Measurements from ENCODE around the gene HEMK1. TPM values are rescaled to one million over a fixed set of nuclear protein-coding genes. Genes with fewer than 3 reads are reported as not detected.

The HEMK1 gene
- total RNA-seq, 3 donors from 2014 or later: 19.7 to 29.9 (median 22.6) TPM

- TF ChIP-seq, protein P1, sequence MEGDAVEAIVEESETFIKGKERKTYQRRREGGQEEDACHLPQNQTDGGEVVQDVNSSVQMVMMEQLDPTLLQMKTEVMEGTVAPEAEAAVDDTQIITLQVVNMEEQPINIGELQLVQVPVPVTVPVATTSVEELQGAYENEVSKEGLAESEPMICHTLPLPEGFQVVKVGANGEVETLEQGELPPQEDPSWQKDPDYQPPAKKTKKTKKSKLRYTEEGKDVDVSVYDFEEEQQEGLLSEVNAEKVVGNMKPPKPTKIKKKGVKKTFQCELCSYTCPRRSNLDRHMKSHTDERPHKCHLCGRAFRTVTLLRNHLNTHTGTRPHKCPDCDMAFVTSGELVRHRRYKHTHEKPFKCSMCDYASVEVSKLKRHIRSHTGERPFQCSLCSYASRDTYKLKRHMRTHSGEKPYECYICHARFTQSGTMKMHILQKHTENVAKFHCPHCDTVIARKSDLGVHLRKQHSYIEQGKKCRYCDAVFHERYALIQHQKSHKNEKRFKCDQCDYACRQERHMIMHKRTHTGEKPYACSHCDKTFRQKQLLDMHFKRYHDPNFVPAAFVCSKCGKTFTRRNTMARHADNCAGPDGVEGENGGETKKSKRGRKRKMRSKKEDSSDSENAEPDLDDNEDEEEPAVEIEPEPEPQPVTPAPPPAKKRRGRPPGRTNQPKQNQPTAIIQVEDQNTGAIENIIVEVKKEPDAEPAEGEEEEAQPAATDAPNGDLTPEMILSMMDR (IDR thresholded peaks at IDR 0.05): no peak
- intact Hi-C loops (cut with DNase I, micrococcal nuclease): loop anchor here (5.0 to 10.0 kb wide), 3 partner anchors 105 to 192 kb away; partner anchors contain the start of gene ZMYND10 (in 1 of the 2)
- H3K9me3 ChIP-seq: no peaks in the 10 kb centered on the region
- no peaks in the 10 kb centered on the region for H3K36me3 ChIP-seq (ENCODE audit: low read depth)
- DNase-seq (no peak), ATAC-seq (no peak)
- no peak overlapping the region for H3K4me3 ChIP-seq
- no peaks in the 10 kb centered on the region for H3K4me1 ChIP-seq (ENCODE audit: low read depth)
These were observed 29.7 kb upstream of the HEMK1 start for GRCh38 chr3:50539356-50540286.

DNA sequence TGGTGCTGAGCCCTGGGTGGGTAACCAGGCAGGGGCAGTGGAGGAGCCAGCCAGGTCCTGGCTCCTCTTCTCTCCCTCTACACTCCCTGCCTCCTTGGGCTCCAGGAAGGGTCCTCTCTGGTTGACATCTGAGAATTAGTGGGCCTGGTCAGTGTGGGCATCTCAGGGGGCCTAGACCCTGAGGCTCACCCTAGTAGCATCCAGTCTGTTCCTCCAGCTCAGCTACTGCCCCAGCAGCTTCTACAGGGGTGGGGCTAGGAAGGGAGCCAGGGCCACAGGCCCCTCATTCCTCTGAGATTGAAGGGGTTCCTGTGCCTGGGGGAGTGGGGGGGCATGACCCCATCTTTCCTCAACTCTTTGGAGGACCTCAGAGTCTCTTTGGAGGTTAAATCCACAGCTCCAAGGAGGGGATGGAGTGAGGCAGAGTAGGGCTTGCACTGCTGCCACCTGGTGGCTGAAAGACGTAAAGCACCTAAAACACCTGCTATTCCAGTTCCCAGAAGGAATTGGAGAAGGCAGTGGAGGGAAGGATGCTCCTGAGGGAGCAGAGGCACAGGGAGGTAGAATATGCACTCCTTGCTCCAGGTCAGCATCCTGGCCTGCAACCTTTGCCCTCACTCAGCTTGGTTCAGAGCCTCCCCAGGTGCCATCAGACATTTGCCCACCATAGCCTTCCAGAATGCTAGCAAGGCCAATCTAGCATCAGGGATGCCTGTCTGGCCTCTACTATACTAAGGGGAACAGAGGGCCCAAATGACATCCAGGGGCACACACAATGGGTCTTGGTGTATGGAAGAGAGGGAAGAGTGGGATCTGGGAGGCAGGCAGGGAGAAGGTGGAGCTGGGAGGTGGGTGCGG, 26.9 kb upstream of the HEMK1 start:
- Histone ChIP-seq H3K4me1 (ENCODE audit: low read depth) (no peaks in the 10 kb centered on the region), H3K36me3 (ENCODE audit: low read depth) (no peaks in the 10 kb centered on the region), H3K9me3 (no peaks in the 10 kb centered on the region), H3K4me3 (no peak overlapping the region)
- intact Hi-C loops (cut with DNase I, micrococcal nuclease): loop anchor here (5.0 to 10.0 kb wide), 3 partner anchors 108 to 195 kb away; partner anchors contain the start of gene ZMYND10 (in 1 of the 2)
- DNase-seq (peak in 2 of 3 donors; percentile 71 to 87), ATAC-seq (peak; percentile 86)
- TF ChIP-seq, protein P1 (IDR thresholded peaks at IDR 0.05): peak; percentile 87

DNA sequence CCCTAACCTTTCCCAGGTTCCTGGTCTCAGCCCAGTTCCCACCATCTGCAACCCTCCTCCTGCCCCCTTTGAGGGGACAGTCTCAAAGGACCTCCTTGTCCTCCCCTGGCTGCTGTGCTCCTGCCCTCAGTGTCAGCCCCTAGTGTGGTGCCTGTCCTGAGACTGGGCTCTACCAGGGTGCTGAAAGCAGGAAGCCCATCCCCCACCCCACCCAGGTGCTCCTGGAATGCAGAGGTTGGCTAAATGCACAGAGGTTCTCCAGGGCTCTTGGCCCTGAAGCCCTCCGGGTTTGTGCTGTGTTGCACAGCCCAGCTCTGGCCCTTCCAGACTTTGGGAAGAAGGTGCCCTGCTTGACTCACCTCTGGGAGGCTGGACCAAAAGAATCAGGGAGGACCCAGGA, 23.5 kb upstream of the HEMK1 start:
- intact Hi-C loops (cut with DNase I, micrococcal nuclease): loop anchor here (10.0 kb wide), 2 partner anchors 111 to 181 kb away; no protein-coding TSS in a partner anchor
- ATAC-seq: no peak
- TF ChIP-seq, protein P1 (IDR thresholded peaks at IDR 0.05): no peak

DNA sequence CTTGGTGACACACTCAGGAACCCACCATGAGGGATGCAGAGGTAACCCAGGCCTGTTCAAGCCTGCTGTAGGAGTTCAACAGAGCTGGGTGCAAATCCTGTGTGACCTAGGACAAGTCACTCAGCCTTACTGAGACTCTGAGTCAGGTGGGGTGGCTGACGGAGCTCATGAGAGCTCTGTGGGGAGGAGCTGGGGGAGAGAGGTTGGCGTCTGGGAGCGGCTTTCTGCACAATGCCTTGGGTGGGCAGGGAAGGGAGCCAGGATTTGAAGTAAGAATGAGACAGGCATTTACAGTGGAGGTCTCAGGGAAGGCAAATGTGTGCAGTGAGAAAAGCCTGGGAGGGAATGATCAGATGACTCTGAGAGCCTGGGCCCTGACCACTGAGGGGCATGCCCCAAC, 20.1 kb upstream of the HEMK1 start:
- intact Hi-C loops (cut with DNase I, micrococcal nuclease): loop anchor here (10.0 kb wide), 2 partner anchors 114 to 184 kb away; no protein-coding TSS in a partner anchor
- H3K9me3 ChIP-seq: no peaks in the 10 kb centered on the region
- no peak for DNase-seq
- ATAC-seq: no peak
- no peaks in the 10 kb centered on the region for H3K4me1 ChIP-seq (ENCODE audit: low read depth)
- no peak overlapping the region for H3K4me3 ChIP-seq
- no peaks in the 10 kb centered on the region for H3K36me3 ChIP-seq (ENCODE audit: low read depth)
- TF ChIP-seq, protein P1 (IDR thresholded peaks at IDR 0.05): no peak

More for the DNA sequence above, 23.5 kb upstream of the HEMK1 start:
- H3K36me3 ChIP-seq (ENCODE audit: low read depth): no peaks in the 10 kb centered on the region
- no peaks in the 10 kb centered on the region for H3K9me3 ChIP-seq
- no peak overlapping the region for H3K4me3 ChIP-seq
- no peak for DNase-seq
- no peaks in the 10 kb centered on the region for H3K4me1 ChIP-seq (ENCODE audit: low read depth)

- DNase-seq: peak in 2 of 3 donors; percentile 65 to 75
- Histone ChIP-seq H3K36me3 (ENCODE audit: low read depth) (no peaks in the 10 kb centered on the region), H3K4me1 (ENCODE audit: low read depth) (no peaks in the 10 kb centered on the region), H3K9me3 (no peaks in the 10 kb centered on the region), H3K4me3 (no peak overlapping the region)
- peak; percentile 54 for ATAC-seq
- TF ChIP-seq, protein P1 (IDR thresholded peaks at IDR 0.05): peak; percentile 47
- intact Hi-C loops (cut with DNase I, micrococcal nuclease): no loop called here
These were observed 19.1 kb upstream of the HEMK1 start for GRCh38 chr3:50550079-50550736.

Measured in mucosa of descending colon (tissue), 3 donors.